ENCODE measurements around the gene AKR1B15. TPM values are rescaled to one million over a fixed set of nuclear protein-coding genes. Genes with fewer than 3 reads are reported as not detected.
A peak's percentile ranks its signal among the peaks of the same experiment; 100 is the strongest.

Gene AKR1B15
- total RNA-seq, 6 experiments from 2014 or later = not detected

DNA sequence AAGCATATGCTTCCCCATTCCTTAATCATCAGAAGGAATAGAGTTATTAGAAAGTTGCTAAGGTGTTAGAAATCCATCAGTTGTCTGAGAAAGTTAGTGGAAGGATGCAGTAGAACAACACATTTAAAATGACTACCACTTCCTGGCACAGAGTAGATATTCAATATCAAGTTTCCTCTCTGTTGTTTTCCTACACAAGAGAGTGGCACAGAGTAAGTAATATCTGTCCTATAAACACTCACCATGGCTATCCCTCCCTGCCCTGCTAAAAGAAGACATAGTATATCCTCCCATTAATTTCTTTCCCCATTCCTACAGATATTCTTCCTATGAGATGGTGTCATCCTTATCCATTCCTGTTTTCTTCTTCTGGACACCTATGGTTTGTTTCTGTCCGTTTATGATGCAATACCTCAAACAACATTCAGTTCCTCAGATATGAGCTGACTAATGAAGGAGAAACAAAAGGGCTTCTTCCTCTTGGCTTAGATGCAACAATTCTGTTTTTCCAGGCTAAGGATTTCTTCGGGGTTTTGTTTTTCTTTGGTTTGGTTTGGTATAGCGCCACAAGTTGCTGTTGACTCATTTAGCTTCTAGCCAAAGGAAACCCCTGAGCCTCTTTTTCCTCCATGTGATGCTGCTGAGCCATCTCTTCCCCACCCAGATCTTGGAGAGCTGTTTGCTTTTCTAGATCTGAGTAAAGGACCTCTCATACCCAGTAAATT lies 64.9 kb downstream of the AKR1B15 start:
- H3K36me3 Mint-ChIP-seq (ENCODE audit: low read depth) = peaks cover 10% of the 10 kb centered on the region
- 0 out of 2 replicates have a peak, but pooled peaks cover 3% of the 10 kb centered on the region for H3K27me3 Mint-ChIP-seq (ENCODE audit: insufficient read depth)
- H3K9me3 Mint-ChIP-seq = peaks cover 4% of the 10 kb centered on the region; the same call in 1 of the 2 replicates
- H3K4me3 Mint-ChIP-seq = peak overlapping the region; percentile 56
- DNase-seq = peak; percentile 99
- H3K27ac Mint-ChIP-seq = peak overlapping the region; percentile 82
- H3K4me1 Mint-ChIP-seq (ENCODE audit: low read depth) = peaks cover 73% of the 10 kb centered on the region
- TF ChIP-seq, protein P1, sequence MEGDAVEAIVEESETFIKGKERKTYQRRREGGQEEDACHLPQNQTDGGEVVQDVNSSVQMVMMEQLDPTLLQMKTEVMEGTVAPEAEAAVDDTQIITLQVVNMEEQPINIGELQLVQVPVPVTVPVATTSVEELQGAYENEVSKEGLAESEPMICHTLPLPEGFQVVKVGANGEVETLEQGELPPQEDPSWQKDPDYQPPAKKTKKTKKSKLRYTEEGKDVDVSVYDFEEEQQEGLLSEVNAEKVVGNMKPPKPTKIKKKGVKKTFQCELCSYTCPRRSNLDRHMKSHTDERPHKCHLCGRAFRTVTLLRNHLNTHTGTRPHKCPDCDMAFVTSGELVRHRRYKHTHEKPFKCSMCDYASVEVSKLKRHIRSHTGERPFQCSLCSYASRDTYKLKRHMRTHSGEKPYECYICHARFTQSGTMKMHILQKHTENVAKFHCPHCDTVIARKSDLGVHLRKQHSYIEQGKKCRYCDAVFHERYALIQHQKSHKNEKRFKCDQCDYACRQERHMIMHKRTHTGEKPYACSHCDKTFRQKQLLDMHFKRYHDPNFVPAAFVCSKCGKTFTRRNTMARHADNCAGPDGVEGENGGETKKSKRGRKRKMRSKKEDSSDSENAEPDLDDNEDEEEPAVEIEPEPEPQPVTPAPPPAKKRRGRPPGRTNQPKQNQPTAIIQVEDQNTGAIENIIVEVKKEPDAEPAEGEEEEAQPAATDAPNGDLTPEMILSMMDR (IDR thresholded peaks at IDR 0.05) = no peak; the same call in 1 of the 2 replicates

DNA sequence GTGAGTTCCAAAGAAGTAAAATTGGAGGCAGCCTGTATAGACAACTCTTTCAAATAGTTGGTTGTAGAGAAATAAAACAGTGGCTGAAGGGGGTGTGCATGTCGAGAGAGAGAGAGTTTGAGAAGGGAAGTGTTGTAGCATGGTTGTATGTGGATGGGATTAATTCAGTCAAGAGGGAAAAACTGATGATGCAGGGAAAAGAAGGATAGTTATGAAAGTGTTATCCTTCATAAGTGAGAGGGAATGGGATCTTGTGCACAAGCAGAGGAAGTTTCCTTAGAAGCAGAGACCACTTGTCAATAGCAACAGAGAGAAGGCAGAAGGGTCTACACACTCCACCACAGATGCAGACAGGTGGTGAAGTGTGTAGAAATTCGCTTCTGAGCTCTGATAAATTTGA lies 67.7 kb downstream of the AKR1B15 start:
- TF ChIP-seq, protein P1 (IDR thresholded peaks at IDR 0.05) = no peak
- no peak for DNase-seq
- H3K27me3 Mint-ChIP-seq (ENCODE audit: insufficient read depth) = 0 out of 2 replicates have a peak, but pooled peaks cover 3% of the 10 kb centered on the region
- peaks cover 4% of the 10 kb centered on the region; the same call in 1 of the 2 replicates for H3K9me3 Mint-ChIP-seq
- H3K4me1 Mint-ChIP-seq (ENCODE audit: low read depth) = peaks cover 88% of the 10 kb centered on the region
- H3K36me3 Mint-ChIP-seq (ENCODE audit: low read depth) = peaks cover 10% of the 10 kb centered on the region
- 0 out of 2 replicates have a peak overlapping the region, but pooled peaks have one; percentile 8 for H3K27ac Mint-ChIP-seq
- H3K4me3 Mint-ChIP-seq = no peak overlapping the region

DNA sequence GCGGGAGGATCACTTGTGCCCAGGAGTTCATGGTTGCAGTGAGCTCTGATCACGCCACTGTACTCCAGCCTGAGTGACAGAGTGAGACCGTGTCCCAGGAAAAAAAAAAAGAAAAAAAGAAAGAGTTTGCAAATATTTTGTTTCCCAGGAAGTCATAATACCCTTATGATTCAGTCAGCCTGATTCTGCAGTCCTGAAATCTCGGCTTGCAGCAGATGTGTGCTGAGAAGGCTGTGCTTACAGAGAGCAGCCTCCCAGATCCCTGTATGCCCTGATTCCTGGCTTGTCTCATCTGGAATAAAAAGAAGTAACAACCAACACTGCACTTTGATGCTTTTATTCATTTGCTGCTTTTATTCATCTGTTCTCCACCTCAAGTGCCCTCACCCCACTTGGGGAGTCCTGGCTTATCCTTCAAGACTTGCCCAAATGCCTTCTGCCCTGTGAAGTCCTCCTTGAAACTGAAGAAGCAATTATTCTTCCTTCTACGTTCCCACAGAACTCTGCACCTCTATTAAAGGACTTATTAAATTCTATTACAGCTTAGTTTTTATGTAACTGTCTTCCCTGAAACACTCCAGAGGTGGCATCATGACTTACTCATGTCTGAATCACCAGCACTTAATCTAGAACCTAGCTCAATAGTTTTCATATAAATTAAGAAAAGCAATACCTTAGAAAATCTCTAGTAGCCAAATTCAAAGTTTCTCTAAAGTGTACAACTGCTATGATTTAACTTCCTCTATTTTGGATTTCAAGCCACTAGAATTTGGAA lies 70.0 kb downstream of the AKR1B15 start:
- Mint-ChIP-seq H3K4me1 (ENCODE audit: low read depth) (peaks cover 75% of the 10 kb centered on the region), H3K36me3 (ENCODE audit: low read depth) (peaks cover 10% of the 10 kb centered on the region), H3K27ac (peak overlapping the region; percentile 95), H3K27me3 (ENCODE audit: insufficient read depth) (0 out of 2 replicates have a peak, but pooled peaks cover 3% of the 10 kb centered on the region), H3K9me3 (peaks cover 4% of the 10 kb centered on the region; the same call in 1 of the 2 replicates), H3K4me3 (peak overlapping the region; percentile 62)
- peak; percentile 82 for DNase-seq
- TF ChIP-seq, protein P1 (IDR thresholded peaks at IDR 0.05) = peak; percentile 27; the same call in 1 of the 2 replicates

DNA sequence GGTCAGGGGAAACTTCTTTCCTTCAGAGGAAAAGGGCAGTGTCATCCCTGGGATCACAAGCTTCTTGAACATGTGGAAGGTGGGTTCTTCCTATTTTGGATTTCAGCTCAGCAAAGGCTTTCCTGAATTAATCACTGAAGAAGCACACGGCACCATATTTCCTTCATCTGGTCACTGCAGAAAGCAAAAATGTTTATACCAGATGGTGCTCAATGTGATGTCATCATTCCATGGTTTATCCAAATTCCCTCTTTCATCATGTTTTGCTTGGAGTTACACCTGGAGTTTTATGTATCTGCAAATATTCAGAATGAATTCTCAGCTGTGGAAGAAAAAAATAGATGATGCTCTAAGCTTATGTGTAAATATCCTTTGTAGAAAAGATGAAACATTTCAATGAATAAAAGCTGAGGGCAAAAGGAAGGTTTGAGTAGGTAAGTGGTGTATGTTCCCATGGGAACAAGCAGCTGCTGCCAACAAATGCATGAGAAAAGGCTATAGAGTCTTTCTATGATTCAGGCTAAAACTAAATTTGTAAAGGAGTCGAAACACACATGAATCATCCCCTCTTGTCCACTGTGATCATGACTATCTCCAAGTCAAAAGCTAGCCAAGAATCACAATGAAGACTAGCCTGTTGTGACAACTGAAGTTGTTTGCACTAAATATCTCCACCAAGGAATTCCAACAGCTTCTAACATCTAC lies 70.9 kb downstream of the AKR1B15 start:
- H3K36me3 Mint-ChIP-seq (ENCODE audit: low read depth) = peaks cover 10% of the 10 kb centered on the region
- TF ChIP-seq, protein P1 (IDR thresholded peaks at IDR 0.05) = no peak
- 0 out of 2 replicates have a peak, but pooled peaks cover 1% of the 10 kb centered on the region for H3K27me3 Mint-ChIP-seq (ENCODE audit: insufficient read depth)
- peaks cover 4% of the 10 kb centered on the region; the same call in 1 of the 2 replicates for H3K9me3 Mint-ChIP-seq
- peaks cover 69% of the 10 kb centered on the region for H3K4me1 Mint-ChIP-seq (ENCODE audit: low read depth)
- peak overlapping the region; percentile 62; the same call in 1 of the 2 replicates for H3K4me3 Mint-ChIP-seq
- peak; percentile 99 for DNase-seq
- peak overlapping the region; percentile 95 for H3K27ac Mint-ChIP-seq

Data from HFFc6 (cell line).